Measurements from ENCODE around the gene OR10P1. TPM values are rescaled to one million over a fixed set of nuclear protein-coding genes. Genes with fewer than 3 reads are reported as not detected.

Gene OR10P1
- total and polyA plus RNA-seq, 3 donors from 2014 or later = not detected

GRCh38 chr12:55686366-55687010 lies 49.8 kb downstream of the OR10P1 start:
- Histone ChIP-seq H3K27me3 (no peaks in the 10 kb centered on the region), H3K27ac (no peak overlapping the region), H3K9me3 (no peaks in the 10 kb centered on the region), H3K4me3 (no peak overlapping the region), H3K36me3 (ENCODE audit: low read depth, missing control alignments) (no peaks in the 10 kb centered on the region), H3K4me1 (peaks cover 8% of the 10 kb centered on the region)
- intact Hi-C loops (cut with DNase I; ENCODE audit: low total_unique reads) = no loop called here
- no peak for DNase-seq
- TF ChIP-seq POLR2A (IDR thresholded peaks at IDR 0.05) (no peak), CTCF (IDR thresholded peaks at IDR 0.05) (no peak)
- 91 to 93% methylated on average over 8 to 9 of the region's 9 CpGs for WGBS, 2 donors

Small RNA genes within 50 kb of the gene (small RNA-seq; reads per million reads assigned to genes)
- 0 reads per million in 2 donors for gene AC009779.5

Other genes starting within 250 kb of the OR10P1 start
- gene OR6C65, start 236.4 kb upstream of the OR10P1 start, total RNA-seq = not detected
- not detected for gene OR6C65, start 236.4 kb upstream of the OR10P1 start, polyA plus RNA-seq (ENCODE audit: insufficient read depth, low read depth, low replicate concordance)
- gene OR6C76, start 210.6 kb upstream of the OR10P1 start, total RNA-seq = not detected
- gene OR6C76, start 210.6 kb upstream of the OR10P1 start, polyA plus RNA-seq (ENCODE audit: insufficient read depth, low read depth, low replicate concordance) = not detected
- under 1 TPM in 1 of 2 donors, not detected in 1; 0.12 TPM for gene OR6C2, start 192.8 kb upstream of the OR10P1 start, total RNA-seq
- gene OR6C2, start 192.8 kb upstream of the OR10P1 start, polyA plus RNA-seq (ENCODE audit: insufficient read depth, low read depth, low replicate concordance) = not detected
- not detected for gene OR6C70, start 166.8 kb upstream of the OR10P1 start, total RNA-seq
- gene OR6C70, start 166.8 kb upstream of the OR10P1 start, polyA plus RNA-seq (ENCODE audit: insufficient read depth, low read depth, low replicate concordance) = not detected
- not detected for gene OR6C68, start 144.5 kb upstream of the OR10P1 start, total RNA-seq
- not detected for gene OR6C68, start 144.5 kb upstream of the OR10P1 start, polyA plus RNA-seq (ENCODE audit: insufficient read depth, low read depth, low replicate concordance)
- not detected for gene OR6C4, start 87.3 kb upstream of the OR10P1 start, total RNA-seq
- not detected for gene OR6C4, start 87.3 kb upstream of the OR10P1 start, polyA plus RNA-seq (ENCODE audit: insufficient read depth, low read depth, low replicate concordance)
- not detected for gene OR2AP1, start 64.4 kb upstream of the OR10P1 start, total RNA-seq
- gene OR2AP1, start 64.4 kb upstream of the OR10P1 start, polyA plus RNA-seq (ENCODE audit: insufficient read depth, low read depth, low replicate concordance) = not detected
- 10 to 100 TPM; 26.4 to 30.6 TPM for gene ITGA7, start 71.0 kb downstream of the OR10P1 start, total RNA-seq
- 43.3 TPM for gene ITGA7, start 71.0 kb downstream of the OR10P1 start, polyA plus RNA-seq (ENCODE audit: insufficient read depth, low read depth, low replicate concordance)
- gene BLOC1S1, start 79.2 kb downstream of the OR10P1 start, total RNA-seq = 100 to 1,000 TPM; 110 to 145 TPM
- 108 TPM for gene BLOC1S1, start 79.2 kb downstream of the OR10P1 start, polyA plus RNA-seq (ENCODE audit: insufficient read depth, low read depth, low replicate concordance)
- 10 to 100 TPM; 15.1 to 18.0 TPM for gene RDH5, start 83.5 kb downstream of the OR10P1 start, total RNA-seq
- 9.8 TPM for gene RDH5, start 83.5 kb downstream of the OR10P1 start, polyA plus RNA-seq (ENCODE audit: insufficient read depth, low read depth, low replicate concordance)
- 100 to 1,000 TPM; 600 to 668 TPM for gene CD63, start 92.1 kb downstream of the OR10P1 start, total RNA-seq
- gene CD63, start 92.1 kb downstream of the OR10P1 start, polyA plus RNA-seq (ENCODE audit: insufficient read depth, low read depth, low replicate concordance) = 655 TPM
- 1 to 10 TPM; 3.1 to 3.3 TPM for gene GDF11, start 106.2 kb downstream of the OR10P1 start, total RNA-seq
- 3.0 TPM for gene GDF11, start 106.2 kb downstream of the OR10P1 start, polyA plus RNA-seq (ENCODE audit: insufficient read depth, low read depth, low replicate concordance)
- gene SARNP, start 180.8 kb downstream of the OR10P1 start, total RNA-seq = 10 to 100 TPM; 88.3 to 96.3 TPM
- gene SARNP, start 180.8 kb downstream of the OR10P1 start, polyA plus RNA-seq (ENCODE audit: insufficient read depth, low read depth, low replicate concordance) = 99.2 TPM
- gene ORMDL2, start 181.1 kb downstream of the OR10P1 start, total RNA-seq = 10 to 100 TPM; 16.2 to 18.6 TPM
- gene ORMDL2, start 181.1 kb downstream of the OR10P1 start, polyA plus RNA-seq (ENCODE audit: insufficient read depth, low read depth, low replicate concordance) = 82.4 TPM
- 10 to 100 TPM; 74.6 to 75.4 TPM for gene DNAJC14, start 192.7 kb downstream of the OR10P1 start, total RNA-seq
- gene DNAJC14, start 192.7 kb downstream of the OR10P1 start, polyA plus RNA-seq (ENCODE audit: insufficient read depth, low read depth, low replicate concordance) = 67.6 TPM
- 1 to 10 TPM; 1.3 TPM for gene MMP19, start 206.0 kb downstream of the OR10P1 start, total RNA-seq
- 6.5 TPM for gene MMP19, start 206.0 kb downstream of the OR10P1 start, polyA plus RNA-seq (ENCODE audit: insufficient read depth, low read depth, low replicate concordance)

Data from testis (tissue), 3 donors.